Transverse colon (tissue), 4 donors: ENCODE measurements around the gene ELFN1. TPM values are rescaled to one million over a fixed set of nuclear protein-coding genes. Genes with fewer than 3 reads are reported as not detected.

Source experiments
- DNase-seq: peaks from one replicate; pipeline ENCODE4 v3.0.0-alpha.2; 2019
- H3K27ac ChIP-seq, 4 donors: fragments of 200-600 bp; sonication (generic); 2 replicates each; pipeline ENCODE4 v1.5.1; 2016 to 2018; ENCODE audit warnings: inconsistent platforms in 4 of 4
- H3K27me3 ChIP-seq: fragments of 200-600 bp; sonication (generic); 2 replicates; pipeline ENCODE4 v1.5.1; 2017; ENCODE audit warnings: inconsistent platforms
- H3K36me3 ChIP-seq, 4 donors: fragments of 200-600 bp; sonication (generic); 2 replicates each; pipeline ENCODE4 v1.5.1; 2017 to 2019; ENCODE audit warnings: inconsistent platforms in 4 of 4
- H3K4me1 ChIP-seq, 4 donors: fragments of 200-600 bp; sonication (generic); 2 replicates each; pipeline ENCODE4 v1.5.1; 2017 to 2020; ENCODE audit warnings: inconsistent platforms in 4 of 4
- H3K4me3 ChIP-seq, 4 donors: fragments of 200-600 bp; sonication (generic); 1 replicate in 1 of 4; 2 replicates in 3 of 4; pipeline versions ENCODE4 v1.5.1 to v1.6.1; 2017 to 2019; ENCODE audit warnings: inconsistent platforms in 4 of 4
- H3K9me3 ChIP-seq, 2 donors: fragments of 200-600 bp; sonication (generic); 2 replicates each; pipeline ENCODE4 v1.5.1; 2017 to 2019; ENCODE audit warnings: inconsistent platforms in 2 of 2
- EP300 ChIP-seq: sonication (generic); formaldehyde crosslinking; IDR thresholded peaks from one replicate; pipeline ENCODE4 v1.6.1; 2017; ENCODE audit warnings: antibody characterized with exemption, low read depth
- POLR2A ChIP-seq: fragments of 450-650 bp; IDR thresholded peaks from one replicate; pipeline ENCODE4 v1.6.1; 2016; ENCODE audit warnings: antibody characterized with exemption, mild to moderate bottlenecking, moderate library complexity
- POLR2AphosphoS5 ChIP-seq, 3 donors: sonication (generic); formaldehyde crosslinking; IDR thresholded peaks; one replicate each; pipeline ENCODE4 v1.6.1; 2016; ENCODE audit warnings: antibody characterized with exemption in 3 of 3
- WGBS, 2 donors: methylation state at CpG; one replicate each; pipeline ENCODE4 v1.1.5; 2018; ENCODE audit warnings: low coverage in 1 of 2; 5-methylcytosine and 5-hydroxymethylcytosine counted together
- in situ Hi-C, 4 donors: fragments of 200-750 bp; cut with MboI; loops; one replicate each; pipeline versions ENCODE4 v1.15.0 to v1.15.1; 2017; ENCODE audit warnings: low sequenced_read_pairs in 3 of 4, low pct_ligation_motif_present in 1 of 4, low pct_unique_long_range_greater_than_20kb in 1 of 4
- intact Hi-C: fragments of 100-400 bp; cut with DNase I; formaldehyde crosslinking; loops from one replicate; pipeline ENCODE4 v1.15.1; 2023; ENCODE audit warnings: low total_unique reads
- total RNA-seq, 4 donors: library from RNA; depleted of rRNA; stranded (reverse); fragments of >200 nt; gene quantifications; one replicate each; pipeline ENCODE4 v1.1.0, GENCODE V29; 2016
- TF ChIP-seq, protein P1 (sequence below), 5 experiments: fragments of 200-600 bp in 3 of 5; fragments of 450-650 bp in 2 of 5; sonication (generic) in 3 of 5; IDR thresholded peaks; 1 replicate in 2 of 5; 2 replicates in 3 of 5; pipeline ENCODE4 v1.5.1; 2016 to 2017; ENCODE audit warnings: antibody characterized with exemption in 5 of 5, inconsistent platforms in 3 of 5, mild to moderate bottlenecking in 2 of 5, moderate library complexity in 1 of 5

Gene ELFN1
- total RNA-seq, 4 donors from 2014 or later = 0.14 to 0.60 (median 0.32) TPM; not detected in 1

DNA sequence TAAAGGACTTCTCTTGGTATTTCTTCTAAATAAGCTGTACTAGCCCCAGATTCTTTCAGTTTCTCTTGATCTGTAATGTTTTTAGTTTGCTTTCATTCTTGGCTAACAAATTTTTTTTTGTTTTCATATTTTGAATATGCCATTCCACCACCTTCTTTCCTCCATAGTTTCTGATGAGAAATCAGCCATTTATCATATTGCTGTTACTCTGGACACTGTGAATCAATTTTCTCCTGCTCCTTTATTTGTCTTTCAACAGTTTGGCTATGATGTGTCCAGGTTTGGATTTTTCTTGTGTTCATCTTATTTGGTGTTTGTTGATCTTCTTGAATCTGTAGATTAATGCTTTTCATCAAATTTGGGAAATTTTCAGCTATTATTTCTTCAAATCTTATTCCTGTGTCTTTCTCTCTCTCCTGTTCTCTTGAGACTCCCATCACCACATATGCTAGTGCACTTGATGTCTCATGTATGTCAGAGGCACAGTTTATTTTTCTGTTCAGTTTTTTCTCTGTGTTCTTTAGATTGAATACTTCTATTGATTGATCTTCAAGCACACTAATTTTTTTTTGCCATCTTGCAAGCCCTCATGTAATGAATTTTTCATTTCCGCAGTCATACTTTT lies 15.0 kb downstream of the ELFN1 start:
- WGBS, 2 donors = 69 to 100% methylated on average over 1 of the region's 1 CpG
- Histone ChIP-seq H3K9me3 (peaks cover 16 to 18% of the 10 kb centered on the region in 2 donors), H3K4me3 (no peak overlapping the region), H3K36me3 (no peaks in the 10 kb centered on the region), H3K27ac (no peak overlapping the region), H3K4me1 (no peaks in the 10 kb centered on the region), H3K27me3 (peaks cover 9% of the 10 kb centered on the region)
- DNase-seq = no peak
- intact Hi-C loops (no loop called here), in situ Hi-C loops (no loop called here)
- TF ChIP-seq, protein P1, sequence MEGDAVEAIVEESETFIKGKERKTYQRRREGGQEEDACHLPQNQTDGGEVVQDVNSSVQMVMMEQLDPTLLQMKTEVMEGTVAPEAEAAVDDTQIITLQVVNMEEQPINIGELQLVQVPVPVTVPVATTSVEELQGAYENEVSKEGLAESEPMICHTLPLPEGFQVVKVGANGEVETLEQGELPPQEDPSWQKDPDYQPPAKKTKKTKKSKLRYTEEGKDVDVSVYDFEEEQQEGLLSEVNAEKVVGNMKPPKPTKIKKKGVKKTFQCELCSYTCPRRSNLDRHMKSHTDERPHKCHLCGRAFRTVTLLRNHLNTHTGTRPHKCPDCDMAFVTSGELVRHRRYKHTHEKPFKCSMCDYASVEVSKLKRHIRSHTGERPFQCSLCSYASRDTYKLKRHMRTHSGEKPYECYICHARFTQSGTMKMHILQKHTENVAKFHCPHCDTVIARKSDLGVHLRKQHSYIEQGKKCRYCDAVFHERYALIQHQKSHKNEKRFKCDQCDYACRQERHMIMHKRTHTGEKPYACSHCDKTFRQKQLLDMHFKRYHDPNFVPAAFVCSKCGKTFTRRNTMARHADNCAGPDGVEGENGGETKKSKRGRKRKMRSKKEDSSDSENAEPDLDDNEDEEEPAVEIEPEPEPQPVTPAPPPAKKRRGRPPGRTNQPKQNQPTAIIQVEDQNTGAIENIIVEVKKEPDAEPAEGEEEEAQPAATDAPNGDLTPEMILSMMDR (IDR thresholded peaks at IDR 0.05) = no peak
- TF ChIP-seq EP300 = no peak
- no peak for TF ChIP-seq POLR2A
- TF ChIP-seq POLR2AphosphoS5 (IDR thresholded peaks at IDR 0.05) = no peak

DNA sequence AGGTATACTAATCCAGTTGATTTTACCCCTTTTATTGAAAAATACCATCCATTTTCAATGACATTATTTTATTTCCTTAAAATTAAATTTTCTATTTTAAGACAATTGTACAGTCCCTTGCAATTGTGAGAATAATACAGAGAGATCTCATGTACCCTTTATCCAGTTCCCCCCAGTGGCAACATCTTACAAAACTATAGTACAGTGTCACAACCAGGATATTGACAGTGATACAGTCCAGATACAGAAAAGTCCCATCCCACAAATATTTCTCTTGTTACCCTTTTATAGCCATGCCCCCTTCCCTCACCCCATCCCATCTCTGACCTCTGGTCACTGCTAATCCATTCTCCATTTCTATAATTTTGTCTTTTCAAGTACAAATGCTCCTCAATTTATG lies 18.5 kb downstream of the ELFN1 start:
- Histone ChIP-seq H3K9me3 (peaks cover 16 to 18% of the 10 kb centered on the region in 2 donors), H3K36me3 (no peaks in the 10 kb centered on the region), H3K27me3 (peaks cover 13% of the 10 kb centered on the region), H3K4me1 (no peaks in the 10 kb centered on the region), H3K4me3 (no peak overlapping the region), H3K27ac (no peak overlapping the region)
- intact Hi-C loops (no loop called here), in situ Hi-C loops (no loop called here)
- DNase-seq = no peak
- TF ChIP-seq, protein P1 (IDR thresholded peaks at IDR 0.05) = no peak
- no peak for TF ChIP-seq EP300
- no peak for TF ChIP-seq POLR2A
- TF ChIP-seq POLR2AphosphoS5 (IDR thresholded peaks at IDR 0.05) = no peak

DNA sequence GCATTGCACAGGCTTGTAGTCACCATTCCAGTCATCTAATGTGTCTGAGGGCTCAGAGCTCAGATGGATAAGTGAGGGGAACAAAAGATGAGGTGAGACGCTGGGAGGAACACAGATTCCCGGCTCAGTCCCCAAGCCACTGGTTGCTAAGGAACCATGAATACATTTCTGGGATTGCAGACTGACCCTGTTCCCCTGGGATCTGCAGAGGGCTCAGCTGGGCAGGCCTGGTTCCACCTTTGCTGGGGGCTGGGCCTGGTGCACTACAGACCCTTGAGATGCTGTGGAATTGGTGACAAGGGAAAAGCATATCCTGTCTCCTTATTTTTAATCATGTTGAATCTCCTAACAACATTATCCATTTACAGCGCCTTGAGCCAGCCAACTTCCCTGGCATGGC lies 19.2 kb downstream of the ELFN1 start:
- intact Hi-C loops (no loop called here), in situ Hi-C loops (no loop called here)
- DNase-seq = no peak
- H3K4me3 ChIP-seq = no peak overlapping the region
- no peaks in the 10 kb centered on the region for H3K4me1 ChIP-seq
- H3K27ac ChIP-seq = no peak overlapping the region
- WGBS, 2 donors = 80 to 84% methylated on average over 1 to 3 of the region's 3 CpGs
- peaks cover 8% of the 10 kb centered on the region for H3K27me3 ChIP-seq
- no peaks in the 10 kb centered on the region for H3K36me3 ChIP-seq
- H3K9me3 ChIP-seq = peaks cover 9 to 11% of the 10 kb centered on the region in 2 donors
- TF ChIP-seq POLR2A = no peak
- no peak for TF ChIP-seq EP300
- no peak for TF ChIP-seq POLR2AphosphoS5 (IDR thresholded peaks at IDR 0.05)
- TF ChIP-seq, protein P1 (IDR thresholded peaks at IDR 0.05) = no peak

DNA sequence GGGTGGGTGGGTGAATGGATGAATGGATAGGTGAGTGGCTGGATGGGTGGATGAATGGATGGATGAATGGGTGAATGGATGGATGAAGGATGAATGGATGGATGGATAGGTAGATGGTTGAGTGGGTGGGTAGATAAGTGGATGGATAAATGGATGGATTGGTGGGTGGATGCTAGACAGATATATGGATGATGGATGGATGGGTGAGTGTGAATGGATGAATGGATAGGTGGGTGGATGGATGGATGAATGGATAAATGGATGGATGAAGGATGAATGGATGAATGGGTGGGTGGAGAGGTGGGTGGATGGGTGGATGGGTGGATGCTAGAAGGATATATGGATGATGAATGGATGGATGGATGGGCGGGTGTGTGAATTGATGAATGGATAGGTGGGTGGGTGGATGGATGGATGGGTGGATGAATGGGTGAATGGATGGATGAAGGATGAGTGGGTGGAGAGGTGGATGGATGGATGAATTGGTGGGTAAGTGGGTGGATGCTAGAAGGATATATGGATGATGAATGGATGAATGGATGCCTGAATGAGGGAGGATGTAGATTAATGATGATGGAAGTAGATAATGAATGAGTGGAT lies 20.4 kb downstream of the ELFN1 start:
- intact Hi-C loops (no loop called here), in situ Hi-C loops (no loop called here)
- peaks cover 8% of the 10 kb centered on the region for H3K27me3 ChIP-seq
- DNase-seq = no peak
- peaks cover 0 to under 1% of the 10 kb centered on the region in 2 donors for H3K9me3 ChIP-seq
- TF ChIP-seq POLR2AphosphoS5 (IDR thresholded peaks at IDR 0.05) = no peak
- TF ChIP-seq, protein P1 (IDR thresholded peaks at IDR 0.05) = no peak
- TF ChIP-seq POLR2A = no peak
- no peak for TF ChIP-seq EP300
- H3K4me3 ChIP-seq = no peak overlapping the region
- no peak overlapping the region for H3K27ac ChIP-seq
- 71 to 86% methylated on average over 1 of the region's 1 CpG for WGBS, 2 donors
- H3K36me3 ChIP-seq = no peaks in the 10 kb centered on the region
- H3K4me1 ChIP-seq = no peaks in the 10 kb centered on the region
